HEK293T (cell line): Measurements from ENCODE around the gene CRCP.

Experiments used
- BHLHE40 ChIP-seq: fragments of 450-650 bp; IDR thresholded peaks from 2 replicates; pipeline ENCODE4 v1.6.1; 2016; ENCODE audit warnings: mild to moderate bottlenecking, moderate library complexity, borderline replicate concordance
- ELF4 ChIP-seq: fragments of 450-650 bp; IDR thresholded peaks from 2 replicates; pipeline ENCODE4 v1.6.1; 2017; ENCODE audit warnings: antibody characterized with exemption
- FOXK2 ChIP-seq: fragments of 450-650 bp; IDR thresholded peaks from 2 replicates; pipeline ENCODE4 v1.6.1; 2016; ENCODE audit warnings: mild to moderate bottlenecking
- FOXM1 ChIP-seq: fragments of 450-650 bp; IDR thresholded peaks from 2 replicates; pipeline ENCODE4 v1.6.1; 2017; ENCODE audit warnings: mild to moderate bottlenecking, borderline replicate concordance
- HDGF ChIP-seq: fragments of 450-650 bp; IDR thresholded peaks from 2 replicates; pipeline ENCODE4 v1.6.1; 2017; ENCODE audit warnings: antibody characterized with exemption, borderline replicate concordance
- L3MBTL2 ChIP-seq: fragments of 450-650 bp; conservative IDR thresholded peaks from 2 replicates; pipeline ENCODE4 v1.6.1; 2016; ENCODE audit warnings: mild to moderate bottlenecking
- NFRKB ChIP-seq: fragments of 450-650 bp; IDR thresholded peaks from 2 replicates; pipeline ENCODE4 v1.6.1; 2016; ENCODE audit warnings: mild to moderate bottlenecking, moderate library complexity
- SP1 ChIP-seq: fragments of 450-650 bp; IDR thresholded peaks from 2 replicates; pipeline ENCODE4 v1.6.1; 2017
- SUZ12 ChIP-seq: fragments of 450-650 bp; IDR thresholded peaks from 2 replicates; pipeline ENCODE4 v1.6.1; 2016; ENCODE audit warnings: mild to moderate bottlenecking
- TARDBP ChIP-seq: fragments of 450-650 bp; IDR thresholded peaks from 2 replicates; pipeline ENCODE4 v1.6.1; 2016
- ZNF384 ChIP-seq: fragments of 450-650 bp; IDR thresholded peaks from 2 replicates; pipeline ENCODE4 v1.6.1; 2016
- TF ChIP-seq, protein P1 (sequence below): fragments of 450-650 bp; IDR thresholded peaks from 2 replicates; pipeline ENCODE4 v1.6.1; 2016

DNA sequence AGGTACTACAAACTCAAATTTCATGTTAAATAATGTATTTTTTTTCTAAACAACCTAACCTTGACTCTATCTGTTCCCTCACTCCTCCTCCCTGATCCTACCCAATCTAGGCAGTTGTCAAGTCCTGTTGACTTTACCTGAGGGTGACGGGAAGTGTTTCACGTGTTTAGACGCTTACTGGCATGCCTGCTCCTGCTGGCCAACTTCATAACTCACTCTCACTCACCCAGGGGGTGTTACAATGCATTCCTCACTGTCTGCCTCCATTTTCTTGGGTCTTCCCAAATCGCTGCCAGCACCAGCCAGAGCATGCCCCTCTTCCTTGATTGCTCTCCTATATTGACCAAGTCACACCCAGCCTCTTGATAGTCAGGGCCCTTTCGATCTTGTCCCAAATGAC, 28.3 kb downstream of the CRCP start:
- TF ChIP-seq HDGF (no peak), ELF4 (no peak), NFRKB (no peak), SP1 (no peak), ZNF384 (no peak), SUZ12 (no peak), FOXM1 (no peak), BHLHE40 (no peak), FOXK2 (no peak), TARDBP (no peak), L3MBTL2 (no peak)
- TF ChIP-seq, protein P1, sequence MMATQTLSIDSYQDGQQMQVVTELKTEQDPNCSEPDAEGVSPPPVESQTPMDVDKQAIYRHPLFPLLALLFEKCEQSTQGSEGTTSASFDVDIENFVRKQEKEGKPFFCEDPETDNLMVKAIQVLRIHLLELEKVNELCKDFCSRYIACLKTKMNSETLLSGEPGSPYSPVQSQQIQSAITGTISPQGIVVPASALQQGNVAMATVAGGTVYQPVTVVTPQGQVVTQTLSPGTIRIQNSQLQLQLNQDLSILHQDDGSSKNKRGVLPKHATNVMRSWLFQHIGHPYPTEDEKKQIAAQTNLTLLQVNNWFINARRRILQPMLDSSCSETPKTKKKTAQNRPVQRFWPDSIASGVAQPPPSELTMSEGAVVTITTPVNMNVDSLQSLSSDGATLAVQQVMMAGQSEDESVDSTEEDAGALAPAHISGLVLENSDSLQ = no peak
